Cardiac fibroblast (primary cell): ENCODE measurements around the gene ACOXL.

Experiments
- DNase-seq, 2 donors: peaks; one replicate each; pipeline versions ENCODE4 v3.0.0 to v3.0.0-alpha.2; 2010; ENCODE audit warnings: low read depth in 2 of 2
- H3K4me3 ChIP-seq, 2 donors: replicated peaks in 1 of 2; 1 replicate in 1 of 2; 2 replicates in 1 of 2; pipeline ENCODE4 v1.5.1; 2011; ENCODE audit warnings: low read depth in 2 of 2, low read length in 2 of 2, mild to moderate bottlenecking in 2 of 2, moderate library complexity in 1 of 2
- TF ChIP-seq, protein P1 (sequence below): IDR thresholded peaks from one replicate; pipeline ENCODE4 v1.5.1; 2011; ENCODE audit warnings: low read depth, mild to moderate bottlenecking, low read length, inconsistent platforms

The ACOXL gene

DNA sequence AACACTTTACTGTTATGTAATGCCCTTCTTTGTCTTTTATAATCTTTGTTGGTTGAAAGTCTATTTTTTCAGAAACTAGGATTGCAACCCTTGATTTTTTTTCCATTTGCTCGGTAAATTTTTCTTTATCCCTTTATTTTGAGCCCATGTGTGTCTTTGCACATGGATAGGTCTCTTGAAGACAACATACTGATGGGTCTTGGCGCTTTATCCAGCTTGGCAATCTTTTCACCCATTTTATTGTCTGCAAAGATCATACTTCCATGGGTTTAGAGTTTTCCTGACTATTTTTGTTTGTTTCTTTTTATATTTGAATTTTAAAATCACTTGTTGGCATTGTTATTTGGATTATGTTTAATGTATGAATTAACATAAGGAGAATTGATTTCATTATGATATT is 27.0 kb downstream of the ACOXL start:
- DNase-seq: no peak
- no peak overlapping the region for H3K4me3 ChIP-seq
- TF ChIP-seq, protein P1, sequence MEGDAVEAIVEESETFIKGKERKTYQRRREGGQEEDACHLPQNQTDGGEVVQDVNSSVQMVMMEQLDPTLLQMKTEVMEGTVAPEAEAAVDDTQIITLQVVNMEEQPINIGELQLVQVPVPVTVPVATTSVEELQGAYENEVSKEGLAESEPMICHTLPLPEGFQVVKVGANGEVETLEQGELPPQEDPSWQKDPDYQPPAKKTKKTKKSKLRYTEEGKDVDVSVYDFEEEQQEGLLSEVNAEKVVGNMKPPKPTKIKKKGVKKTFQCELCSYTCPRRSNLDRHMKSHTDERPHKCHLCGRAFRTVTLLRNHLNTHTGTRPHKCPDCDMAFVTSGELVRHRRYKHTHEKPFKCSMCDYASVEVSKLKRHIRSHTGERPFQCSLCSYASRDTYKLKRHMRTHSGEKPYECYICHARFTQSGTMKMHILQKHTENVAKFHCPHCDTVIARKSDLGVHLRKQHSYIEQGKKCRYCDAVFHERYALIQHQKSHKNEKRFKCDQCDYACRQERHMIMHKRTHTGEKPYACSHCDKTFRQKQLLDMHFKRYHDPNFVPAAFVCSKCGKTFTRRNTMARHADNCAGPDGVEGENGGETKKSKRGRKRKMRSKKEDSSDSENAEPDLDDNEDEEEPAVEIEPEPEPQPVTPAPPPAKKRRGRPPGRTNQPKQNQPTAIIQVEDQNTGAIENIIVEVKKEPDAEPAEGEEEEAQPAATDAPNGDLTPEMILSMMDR: no peak

DNA sequence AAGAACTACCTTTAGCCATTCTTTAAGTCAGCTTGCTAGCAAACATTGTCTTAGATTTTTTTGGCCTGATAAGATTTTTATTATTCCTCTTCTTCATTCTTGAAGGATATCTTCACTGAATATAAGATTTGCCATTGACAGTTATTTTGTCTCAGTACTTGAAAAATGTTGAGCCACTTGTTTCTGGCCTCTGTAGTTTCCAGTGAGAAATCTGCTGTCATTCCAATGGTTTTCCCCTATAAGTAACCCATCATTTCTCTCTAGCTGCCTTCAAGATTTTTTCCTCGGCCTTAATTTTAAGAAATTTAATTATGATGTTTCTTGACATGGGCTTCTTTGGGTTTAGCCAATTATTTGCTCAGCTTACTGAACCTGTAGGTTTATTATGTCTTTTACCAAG is 32.6 kb downstream of the ACOXL start:
- no peak for DNase-seq
- TF ChIP-seq, protein P1: no peak
- no peak overlapping the region for H3K4me3 ChIP-seq

DNA sequence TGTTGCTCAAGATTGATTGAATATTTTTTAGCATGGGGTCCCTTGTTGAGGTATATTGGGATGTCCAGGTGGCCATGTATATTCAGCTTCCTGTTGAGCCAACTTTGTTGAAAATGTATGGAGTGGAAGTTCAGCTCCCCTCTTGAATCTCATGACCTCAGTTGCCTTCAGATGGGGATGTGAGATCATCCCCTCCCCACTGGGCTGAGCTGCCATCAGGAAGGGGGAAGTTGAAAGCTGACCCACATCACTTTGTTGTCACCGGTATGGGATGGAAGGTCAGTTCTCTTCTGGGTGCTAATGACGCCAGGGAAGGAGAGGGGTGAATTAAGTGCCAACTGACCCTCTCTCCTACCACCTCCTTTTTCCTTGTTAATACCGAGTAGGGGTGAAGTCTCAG is 33.9 kb downstream of the ACOXL start:
- no peak for DNase-seq
- TF ChIP-seq, protein P1: no peak
- H3K4me3 ChIP-seq: no peak overlapping the region

DNA sequence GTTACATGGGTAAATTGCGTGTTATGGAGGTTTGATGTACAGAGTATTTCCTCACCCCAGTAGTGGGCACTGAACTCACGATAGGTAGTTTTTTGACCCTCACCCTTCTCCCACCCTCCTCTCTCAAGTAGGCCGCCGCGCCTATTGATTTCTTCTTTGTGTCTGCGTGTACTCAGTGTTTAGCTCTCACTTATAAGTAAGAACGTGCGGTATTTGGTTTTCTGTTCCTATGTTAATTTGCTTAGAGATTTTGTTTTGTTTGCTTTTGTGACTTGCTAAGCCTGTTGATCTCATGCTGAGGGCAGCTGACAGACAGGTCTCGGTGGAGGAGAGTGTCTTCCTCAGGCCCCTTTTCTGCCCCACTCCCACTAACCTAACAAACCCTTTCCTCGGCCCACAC is 36.2 kb downstream of the ACOXL start:
- no peak overlapping the region for H3K4me3 ChIP-seq
- TF ChIP-seq, protein P1: no peak
- DNase-seq: no peak

DNA sequence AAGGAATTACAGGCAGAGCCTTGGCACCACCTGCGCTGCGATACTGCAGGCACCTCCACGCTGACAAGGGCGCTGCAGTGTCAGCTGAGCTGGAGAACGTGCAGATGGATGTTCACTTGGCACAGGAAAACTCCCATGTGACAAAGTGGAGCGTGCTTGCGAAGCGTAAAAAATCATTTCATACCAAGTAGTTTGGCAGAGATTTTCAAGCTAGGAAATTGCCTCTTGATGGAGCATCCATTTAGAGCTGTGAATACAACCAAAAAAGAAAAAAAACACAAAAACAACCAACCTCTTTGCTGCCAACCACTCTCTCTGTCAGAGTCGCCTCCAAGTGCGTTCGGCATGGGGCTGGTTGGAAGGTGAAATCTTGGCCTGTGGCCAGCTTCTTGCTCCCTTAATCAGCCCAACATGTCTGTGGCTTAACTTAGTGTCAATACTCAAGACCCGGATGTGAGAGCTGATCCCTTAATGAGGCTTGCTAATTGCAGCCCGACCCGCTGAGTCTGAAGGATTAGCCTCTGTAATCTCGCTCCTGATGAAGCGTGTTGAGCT is 38.1 kb downstream of the ACOXL start:
- no peak overlapping the region for H3K4me3 ChIP-seq
- no peak for DNase-seq
- TF ChIP-seq, protein P1: no peak

DNA sequence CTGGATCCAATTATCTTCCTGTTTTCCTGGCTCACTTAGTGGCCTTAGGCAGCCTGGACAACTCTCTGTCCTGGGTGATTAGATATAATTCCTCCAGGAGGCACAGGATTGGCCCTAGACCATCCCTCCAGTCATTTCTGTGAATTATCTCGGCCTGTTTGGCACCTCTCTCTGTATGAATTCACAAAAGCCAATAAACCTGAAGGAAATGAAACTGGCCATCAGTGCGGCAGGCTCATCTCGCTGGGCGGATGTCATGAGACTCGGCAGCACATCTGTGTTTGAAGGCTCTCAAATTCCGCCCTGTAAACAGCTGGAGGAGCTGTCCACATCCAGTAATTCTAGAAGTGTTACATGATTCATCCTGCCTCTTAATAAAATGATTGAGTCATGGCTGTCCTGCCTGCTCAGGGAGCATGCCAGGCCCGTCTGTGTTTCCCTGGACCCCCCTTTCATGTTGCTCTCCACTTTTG is 38.6 kb downstream of the ACOXL start:
- H3K4me3 ChIP-seq: peak overlapping the region in 1 of 2 donors; percentile 4
- peak; percentile 34 to 47 for DNase-seq
- TF ChIP-seq, protein P1: no peak
